Cortex of kidney (tissue), 1 donor: ENCODE measurements around the gene ENPP3.

ENCODE experiments used
- DNase-seq: peaks from one replicate; lab custom pipeline; 2025; lab: John Stamatoyannopoulos, UW

The ENPP3 gene

DNA sequence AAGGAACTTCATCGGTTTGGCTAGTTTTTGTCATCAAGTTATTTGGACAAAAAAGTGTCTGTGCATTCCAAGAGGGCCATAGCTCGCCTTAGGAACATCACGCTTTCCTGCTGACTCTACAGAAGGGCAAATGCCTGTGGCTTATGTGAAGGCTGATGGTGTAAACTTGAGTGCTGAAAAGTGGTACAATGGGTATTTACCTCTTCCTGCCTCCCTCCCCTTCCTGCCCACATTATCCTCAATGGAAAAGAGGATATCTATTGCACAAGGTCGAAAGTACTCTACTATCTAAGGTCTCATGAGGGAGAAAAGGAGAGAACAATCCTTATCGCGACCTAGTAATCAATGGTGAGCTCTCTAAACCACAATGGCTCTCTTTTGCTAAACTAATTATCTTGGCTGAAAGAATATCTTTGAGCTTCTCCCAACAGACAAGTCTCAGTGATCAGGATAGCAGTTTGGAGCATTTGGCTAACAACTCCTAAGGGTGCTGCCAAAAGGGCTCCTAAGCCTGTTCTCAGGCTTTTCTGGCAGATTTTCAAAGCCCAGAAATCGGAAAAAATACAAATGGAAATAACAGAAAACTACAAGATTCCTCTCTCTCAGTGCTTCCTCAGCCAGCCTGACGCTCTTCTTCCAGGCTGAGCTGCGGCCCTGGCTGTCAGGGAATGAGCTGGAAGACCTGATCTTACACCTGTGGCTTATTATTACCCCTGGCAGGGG, 128.1 kb downstream of the ENPP3 start:
- no peak for DNase-seq

DNA sequence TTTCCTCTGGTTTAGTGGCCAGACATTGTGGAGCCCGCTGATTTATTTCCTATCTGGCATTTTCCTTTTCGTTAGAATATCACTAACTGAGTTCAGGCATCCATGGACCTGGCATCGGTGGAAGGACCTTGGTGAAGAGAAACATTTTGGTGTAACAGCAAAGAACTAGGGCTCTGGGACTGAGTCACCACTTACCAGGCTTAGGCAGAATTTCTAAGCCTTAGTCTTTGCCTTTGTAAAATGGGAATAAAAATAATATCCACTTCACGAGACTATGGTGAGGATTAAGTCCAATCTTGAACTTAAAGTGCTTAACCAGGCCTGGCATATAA, 128.7 kb downstream of the ENPP3 start:
- DNase-seq: no peak

DNA sequence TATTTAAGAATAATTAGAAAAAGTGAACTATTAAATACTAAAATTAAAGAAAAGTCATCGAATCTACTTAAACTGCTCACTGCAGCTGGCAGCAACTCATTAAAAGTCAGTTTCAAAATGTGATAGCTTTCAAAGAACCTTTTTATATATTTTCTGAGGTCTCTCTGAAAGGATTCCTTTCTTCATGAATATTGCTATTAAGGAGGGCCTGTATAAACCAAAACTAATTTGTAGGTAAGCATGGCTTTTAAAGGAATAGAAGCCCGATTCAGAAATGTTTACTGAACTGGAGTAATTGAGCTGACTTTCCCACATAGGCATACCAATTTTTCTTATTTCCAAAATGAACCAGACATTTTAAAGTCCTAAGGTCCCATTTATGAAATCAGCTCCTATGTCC, 129.5 kb downstream of the ENPP3 start:
- DNase-seq: no peak

DNA sequence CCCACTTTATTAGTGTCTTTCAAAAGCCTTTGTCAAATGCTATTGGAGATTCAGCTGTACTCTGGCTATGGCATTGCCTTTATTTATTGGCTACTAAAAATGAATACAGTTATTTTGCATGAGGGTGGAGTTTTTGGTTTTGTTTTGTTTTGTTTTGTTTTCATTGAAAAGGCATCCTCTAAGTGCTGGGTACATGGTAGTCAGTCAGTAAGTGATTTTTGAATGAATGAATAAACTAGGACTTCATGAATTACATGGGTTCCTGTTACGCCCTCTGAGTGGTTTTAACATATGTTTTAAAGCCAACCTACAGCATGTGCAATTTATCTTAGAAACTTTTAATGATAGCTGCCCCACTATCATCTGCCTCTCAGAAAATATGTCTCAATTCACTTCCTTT, 131.9 kb downstream of the ENPP3 start:
- DNase-seq: no peak

DNA sequence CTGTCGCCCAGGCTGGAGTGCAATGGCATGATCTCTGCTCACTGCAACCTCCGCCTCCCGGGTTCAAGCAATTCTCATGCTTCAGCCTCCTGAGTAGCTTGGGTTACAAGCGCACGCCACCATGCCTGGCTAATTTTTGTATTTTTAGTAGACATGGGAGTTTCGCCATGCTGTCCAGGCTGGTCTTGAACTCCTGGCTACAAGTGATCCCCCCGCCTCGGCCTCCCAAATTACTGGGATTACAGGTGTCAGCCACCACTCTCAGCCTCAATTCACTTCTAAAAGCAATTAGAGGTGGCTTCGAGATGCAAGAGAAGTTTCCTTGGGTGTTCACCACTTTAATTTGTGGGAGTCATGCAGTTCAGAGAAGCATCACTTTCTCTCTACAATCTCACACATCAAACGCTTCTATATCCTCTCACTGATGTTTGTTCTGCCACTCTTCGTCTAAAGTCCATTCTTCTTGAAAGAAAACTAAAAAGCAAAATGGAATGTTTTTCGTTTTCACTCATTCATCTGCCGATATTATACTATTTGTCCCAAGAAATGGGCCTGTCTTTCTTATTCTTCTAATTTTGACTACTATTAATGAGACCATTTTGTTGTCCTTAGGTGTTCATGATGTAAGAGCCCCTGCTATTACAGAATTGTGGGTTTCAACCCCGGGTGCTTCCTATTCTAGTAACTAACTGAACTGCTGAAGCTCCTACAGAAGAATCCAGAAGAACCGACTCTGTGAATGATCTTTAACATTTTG, 132.5 kb downstream of the ENPP3 start:
- DNase-seq: no peak

DNA sequence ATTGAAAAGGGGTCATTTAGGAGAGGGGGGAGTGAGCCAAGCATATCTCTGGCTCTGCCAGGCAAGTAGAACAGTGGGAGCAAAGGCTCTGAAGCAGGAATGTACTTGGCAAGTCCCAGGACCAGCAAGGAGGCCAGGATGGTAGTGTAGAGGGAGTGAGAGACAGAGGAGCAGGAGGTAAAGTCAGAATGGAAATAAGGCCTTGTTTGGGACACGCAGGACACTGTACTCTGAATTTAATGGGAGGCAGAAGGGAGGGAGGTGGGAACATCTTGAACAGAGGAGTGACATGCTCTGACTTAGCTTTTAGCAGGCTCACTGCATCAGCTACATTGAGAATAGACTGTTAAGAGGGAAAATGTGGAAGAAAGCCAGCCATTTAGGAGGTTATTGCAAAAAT, 133.7 kb downstream of the ENPP3 start:
- DNase-seq: no peak

DNA sequence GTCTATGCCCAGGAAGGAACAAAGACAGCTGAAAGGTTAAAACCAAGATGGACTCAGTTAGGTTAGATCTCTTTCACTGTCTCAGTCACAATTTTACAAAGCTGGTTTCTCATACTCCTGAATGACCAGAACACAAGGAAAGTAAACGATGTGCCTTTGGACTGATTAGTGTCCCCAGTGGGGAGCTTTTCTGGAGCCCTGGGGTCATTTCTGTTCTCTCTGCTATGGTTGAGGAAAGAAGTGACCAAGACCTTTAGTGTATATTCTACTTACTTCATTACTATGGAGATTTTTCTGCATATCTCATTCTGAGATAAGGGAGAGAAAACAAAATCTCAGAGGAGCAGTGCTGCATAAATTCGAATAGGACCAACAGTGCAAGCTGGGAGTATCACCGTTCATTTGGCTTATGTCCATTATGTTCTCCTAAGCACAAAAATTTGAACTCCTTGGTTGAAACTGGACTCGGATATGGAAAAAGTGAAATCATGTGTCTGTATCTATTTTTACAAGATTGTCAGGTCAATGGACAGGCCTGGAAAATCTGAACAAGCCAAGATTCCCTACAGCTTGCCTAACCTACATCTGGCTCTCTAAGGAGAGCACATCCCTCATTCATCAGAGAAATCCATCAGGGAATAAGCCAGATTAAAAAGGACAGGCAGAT, 136.3 kb downstream of the ENPP3 start:
- no peak for DNase-seq

DNA sequence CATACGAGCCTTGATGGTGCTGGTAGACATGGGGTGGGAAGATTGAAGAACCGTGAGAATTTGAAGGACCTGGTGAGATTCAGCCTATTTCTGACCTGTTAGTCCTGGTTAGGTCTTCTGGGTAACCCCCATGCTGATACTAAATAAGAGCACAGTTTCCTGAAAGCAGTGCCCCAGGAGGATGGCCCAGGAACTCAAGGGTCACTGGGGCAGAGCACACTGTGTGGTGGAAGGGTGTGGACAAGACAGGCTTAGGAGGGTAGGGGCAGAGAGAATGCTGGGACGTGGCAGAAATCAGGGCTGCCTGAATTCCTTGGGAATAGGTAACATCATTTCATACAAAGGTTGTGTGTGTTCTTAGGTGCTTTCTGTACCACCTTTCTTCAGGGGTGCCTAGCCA, 138.8 kb downstream of the ENPP3 start:
- no peak for DNase-seq

DNA sequence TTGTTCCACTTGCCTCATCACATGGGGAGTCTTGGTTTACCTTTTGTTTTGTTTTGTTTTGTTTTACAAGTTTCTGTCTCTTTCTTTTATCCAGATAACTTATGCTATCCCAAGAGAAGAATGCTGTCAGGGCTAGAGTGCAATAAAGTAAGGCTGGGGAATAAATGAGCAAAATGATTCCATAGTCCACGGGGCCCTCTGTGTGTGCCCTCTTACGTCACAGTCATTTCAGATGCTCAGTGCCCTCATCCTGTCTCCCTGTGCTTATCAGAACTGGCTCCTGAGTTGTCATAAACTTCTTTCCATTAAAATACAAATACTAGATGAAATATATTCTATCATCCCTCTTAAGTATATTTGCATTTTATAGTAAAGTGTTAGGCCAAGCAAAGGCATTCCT, 139.9 kb downstream of the ENPP3 start:
- no peak for DNase-seq

DNA sequence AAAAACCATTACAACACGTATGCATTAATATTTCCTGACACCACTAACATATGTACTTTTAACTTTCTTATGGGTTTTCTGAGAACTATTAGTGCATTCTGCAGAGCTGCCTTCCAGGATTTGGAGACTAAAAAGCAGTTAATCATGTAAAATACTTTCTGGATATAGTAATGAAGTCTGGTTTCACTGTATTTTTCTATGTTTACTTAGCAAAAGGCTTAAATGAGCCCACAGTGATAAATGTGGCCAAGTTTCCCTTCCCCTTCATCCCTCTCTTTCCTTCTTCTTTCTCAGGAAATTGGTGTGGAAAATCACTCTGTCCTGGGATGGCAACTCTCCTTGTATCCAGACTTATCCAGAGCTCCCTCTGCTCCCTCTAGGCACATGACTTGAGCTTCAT, 141.1 kb downstream of the ENPP3 start:
- DNase-seq: no peak

DNA sequence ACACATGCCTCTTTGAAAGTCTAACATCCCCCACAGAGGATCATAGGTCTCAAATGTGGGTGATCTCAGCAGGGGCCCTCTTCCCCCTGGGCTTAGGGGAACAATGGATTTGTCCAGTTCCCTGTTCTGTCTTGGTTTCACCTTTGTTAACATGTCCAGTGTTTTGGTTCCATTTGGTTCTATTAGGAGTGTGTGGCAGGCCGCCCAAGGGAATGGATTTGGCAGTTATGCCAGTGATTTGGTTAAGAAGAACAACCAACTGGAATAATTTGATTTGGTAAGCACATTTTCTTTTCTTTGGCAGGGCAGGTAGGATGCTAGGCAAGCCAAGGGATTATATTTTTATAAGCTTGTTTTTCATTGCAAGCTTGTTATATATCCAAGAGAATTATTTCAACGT, 142.2 kb downstream of the ENPP3 start:
- no peak for DNase-seq

DNA sequence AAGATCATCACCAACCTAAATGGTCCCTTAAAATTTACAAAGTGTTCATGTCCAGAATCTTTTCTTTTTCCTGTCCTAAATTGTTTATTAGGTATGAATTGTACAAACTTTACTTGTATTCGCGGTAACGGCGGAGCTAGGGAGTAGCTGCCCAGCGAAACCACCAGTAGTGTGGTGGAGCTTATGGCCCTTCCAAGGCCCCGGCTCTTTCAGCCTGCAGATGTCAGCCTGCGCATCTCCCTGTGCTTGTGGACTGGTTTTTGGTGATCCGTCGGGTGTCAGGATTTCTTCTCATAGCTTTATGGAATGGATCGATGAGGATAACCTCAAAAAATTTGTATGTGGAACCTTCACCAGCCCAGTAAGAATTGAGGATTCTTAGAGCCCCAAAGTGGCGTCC, 143.5 kb downstream of the ENPP3 start:
- no peak for DNase-seq

DNA sequence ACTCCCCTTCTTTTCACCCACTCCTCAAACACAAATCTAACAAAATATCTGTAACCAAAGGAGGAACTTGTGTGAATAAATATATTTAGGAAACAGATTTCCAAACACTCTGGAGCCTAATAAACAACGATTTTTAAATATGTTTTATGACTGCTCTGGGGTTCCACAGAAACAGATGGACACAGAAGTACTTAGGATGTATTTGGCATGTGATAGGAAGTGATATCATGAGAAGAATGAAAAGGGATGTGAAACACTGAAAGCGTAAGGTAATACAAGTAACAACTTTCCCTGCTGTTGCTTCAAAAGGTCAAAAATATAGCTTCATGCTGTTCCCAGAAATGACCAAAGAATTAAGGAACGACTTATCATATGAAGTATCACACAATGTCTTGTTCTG, 144.6 kb downstream of the ENPP3 start:
- no peak for DNase-seq

DNA sequence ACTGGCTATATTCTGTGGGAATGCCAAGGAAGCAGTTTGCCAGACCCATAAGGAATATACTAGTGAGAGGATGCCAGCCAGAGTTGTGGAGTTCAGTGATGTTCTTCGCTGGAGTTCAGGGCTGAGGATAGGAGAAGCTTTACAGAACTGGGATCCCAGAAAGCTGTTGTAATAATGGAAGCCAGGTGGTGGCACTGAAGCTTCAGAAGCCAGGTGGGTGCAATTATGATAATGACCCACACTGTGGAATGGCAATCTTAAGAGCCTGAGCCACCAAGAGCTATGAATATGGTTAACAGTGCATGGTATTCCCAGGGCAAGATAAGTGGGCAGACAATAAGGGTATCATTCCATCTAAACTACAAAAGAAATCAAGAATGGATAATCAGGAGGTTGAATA, 145.7 kb downstream of the ENPP3 start:
- no peak for DNase-seq

DNA sequence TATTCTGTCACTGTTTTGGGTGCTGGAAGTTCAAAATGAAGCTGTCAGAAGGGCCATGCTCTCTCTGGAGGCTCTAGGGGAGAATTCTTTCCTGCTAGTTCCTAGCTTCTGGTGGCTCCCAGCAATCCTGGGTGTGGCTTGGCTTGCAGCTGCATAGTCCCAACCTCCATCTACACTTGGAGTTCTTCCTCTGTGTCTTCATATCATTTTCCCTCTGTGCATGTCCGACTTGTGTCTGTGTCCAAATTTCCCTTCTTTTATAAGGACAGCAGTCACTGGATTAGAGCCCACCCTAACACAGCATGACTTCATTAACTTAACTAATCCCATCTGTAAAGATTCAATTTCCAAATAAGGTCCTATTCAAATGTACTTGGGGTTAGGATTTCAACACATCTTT, 147.5 kb downstream of the ENPP3 start:
- no peak for DNase-seq

DNA sequence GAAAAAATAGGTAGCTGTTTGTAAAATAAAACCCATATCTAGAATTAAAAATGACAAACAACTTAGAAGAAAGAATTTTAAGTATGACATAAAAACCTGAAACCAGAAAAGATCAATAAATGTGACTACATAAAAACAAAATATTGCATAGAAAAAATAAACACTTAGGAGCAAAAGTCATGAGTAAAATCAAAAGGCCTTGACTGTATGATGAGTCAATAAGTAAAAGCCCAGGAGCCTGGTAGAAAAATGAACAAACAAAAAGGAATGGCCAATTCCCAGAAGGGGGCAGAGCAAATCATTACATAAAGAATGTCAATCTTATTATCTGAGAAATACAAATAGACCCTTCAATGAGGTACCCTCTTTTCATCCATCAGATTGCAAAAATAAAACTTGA, 150.0 kb downstream of the ENPP3 start:
- no peak for DNase-seq

DNA sequence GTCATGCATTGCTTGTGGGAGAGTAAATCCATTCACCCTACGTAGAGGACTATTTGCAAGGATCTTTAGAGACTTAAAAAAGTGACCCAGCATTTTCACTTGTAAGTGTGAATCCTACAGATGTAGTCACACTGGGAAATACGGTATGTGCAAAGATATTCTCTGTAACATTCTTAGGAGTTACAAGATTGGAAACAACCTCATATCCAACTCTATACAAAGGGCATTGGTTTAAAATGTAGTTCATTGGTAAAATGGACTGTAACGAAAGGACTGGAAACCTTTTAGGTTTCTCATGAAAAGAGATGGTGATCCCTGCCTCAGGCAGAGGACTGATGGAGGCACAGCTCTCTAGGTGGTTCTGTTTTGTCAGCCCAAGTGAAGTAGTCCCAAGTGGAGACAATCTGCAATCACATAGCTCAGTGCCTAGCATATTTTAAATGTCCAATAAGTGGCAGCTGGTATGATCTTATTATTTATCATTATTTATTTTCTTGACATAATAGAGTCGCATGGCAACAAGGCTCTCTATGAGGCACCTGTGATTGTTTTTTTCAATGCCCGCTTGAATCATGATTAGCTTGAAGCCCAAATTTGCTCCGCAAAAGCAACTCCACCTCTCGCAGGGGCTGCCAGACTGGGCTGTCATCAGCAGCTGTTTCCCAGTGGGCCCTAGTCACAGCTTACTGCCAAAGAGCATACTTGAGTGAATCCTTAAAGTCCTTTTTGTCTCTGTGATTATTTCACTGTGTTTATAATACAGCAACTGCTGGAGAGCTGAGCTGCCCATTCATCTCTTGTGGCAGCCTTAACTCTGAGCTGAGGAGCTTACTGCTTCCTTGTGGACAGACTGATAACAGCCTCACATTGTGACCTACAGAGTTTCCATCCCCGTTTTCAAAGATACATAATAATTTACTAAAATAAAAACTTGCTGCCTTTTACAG, 150.9 kb downstream of the ENPP3 start:
- no peak for DNase-seq

DNA sequence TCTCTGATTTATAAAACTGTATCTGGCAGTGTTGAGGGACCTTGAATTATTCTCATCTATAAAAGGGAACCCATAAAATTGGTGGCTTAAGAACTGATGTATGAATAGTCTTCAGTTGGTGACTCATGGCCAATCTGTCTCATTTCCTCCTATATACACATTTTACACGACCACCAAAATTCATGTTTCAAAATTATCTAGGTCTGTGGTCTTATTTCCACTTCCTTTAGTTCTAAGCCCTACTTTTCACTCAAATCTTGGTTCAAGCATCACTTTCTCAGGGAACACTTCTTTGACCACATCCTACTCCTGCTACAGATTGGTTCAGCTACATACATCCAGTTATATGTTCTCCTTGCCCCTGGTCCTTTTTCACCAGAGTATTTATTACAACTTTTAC, 152.1 kb downstream of the ENPP3 start:
- DNase-seq: no peak

DNA sequence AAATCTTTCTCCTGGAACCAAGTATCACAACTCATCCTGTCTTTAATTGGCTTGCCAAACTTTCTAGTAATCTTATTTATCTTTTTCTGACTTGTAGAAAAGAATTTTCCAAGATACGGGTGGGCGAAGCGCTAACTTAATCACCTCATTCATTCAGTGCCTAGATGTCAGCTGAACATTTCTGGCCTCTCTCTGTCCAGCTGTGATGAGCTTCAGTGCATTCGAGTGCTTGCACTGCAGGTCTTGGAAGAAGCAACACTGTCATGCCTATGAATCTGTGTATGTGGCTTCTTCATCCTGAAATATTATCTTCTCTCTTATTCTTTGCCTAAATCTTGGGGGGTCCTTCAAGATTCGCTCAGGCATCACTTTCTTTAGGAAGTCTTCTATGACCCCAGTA, 154.4 kb downstream of the ENPP3 start:
- no peak for DNase-seq

DNA sequence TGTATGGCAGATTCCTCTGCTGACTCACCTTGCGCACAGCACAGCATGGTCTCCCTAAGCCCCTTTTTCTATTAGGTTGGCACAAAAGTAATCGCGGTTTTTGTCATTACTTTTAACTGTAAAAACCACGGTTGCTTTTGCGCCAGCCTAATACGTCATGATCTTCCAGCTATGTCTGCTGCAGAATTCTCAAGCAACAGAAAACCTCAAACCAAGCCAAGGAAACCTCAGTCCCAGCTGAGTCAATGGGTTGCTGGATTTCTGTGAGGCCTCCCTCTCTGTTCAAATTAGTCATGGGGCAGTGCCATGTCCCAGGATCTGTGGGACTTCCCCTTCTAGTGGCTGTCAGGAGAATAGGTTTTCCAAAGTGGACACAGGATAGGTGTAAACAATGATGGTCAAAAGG, 155.0 kb downstream of the ENPP3 start:
- DNase-seq: no peak

DNA sequence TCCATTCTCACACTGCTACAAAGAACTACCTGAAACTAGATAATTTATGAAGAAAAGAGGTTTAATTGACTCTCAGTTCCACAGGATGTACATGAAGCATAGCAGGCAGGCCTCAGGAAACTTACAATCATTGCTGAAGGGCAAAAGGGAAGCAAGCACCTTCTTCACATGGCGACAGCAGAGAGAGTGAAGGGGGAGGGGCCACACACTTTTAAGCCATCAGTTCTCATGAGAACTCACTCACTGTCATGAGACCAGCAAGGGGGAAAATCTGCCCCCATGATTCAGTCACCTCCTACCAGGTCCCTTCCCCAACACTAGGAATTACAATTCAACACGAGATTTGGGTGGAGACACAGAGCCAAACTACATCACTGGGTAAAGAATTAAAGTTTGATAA, 158.3 kb downstream of the ENPP3 start:
- no peak for DNase-seq
